ENCODE results near the gene BAAT.

DNA sequence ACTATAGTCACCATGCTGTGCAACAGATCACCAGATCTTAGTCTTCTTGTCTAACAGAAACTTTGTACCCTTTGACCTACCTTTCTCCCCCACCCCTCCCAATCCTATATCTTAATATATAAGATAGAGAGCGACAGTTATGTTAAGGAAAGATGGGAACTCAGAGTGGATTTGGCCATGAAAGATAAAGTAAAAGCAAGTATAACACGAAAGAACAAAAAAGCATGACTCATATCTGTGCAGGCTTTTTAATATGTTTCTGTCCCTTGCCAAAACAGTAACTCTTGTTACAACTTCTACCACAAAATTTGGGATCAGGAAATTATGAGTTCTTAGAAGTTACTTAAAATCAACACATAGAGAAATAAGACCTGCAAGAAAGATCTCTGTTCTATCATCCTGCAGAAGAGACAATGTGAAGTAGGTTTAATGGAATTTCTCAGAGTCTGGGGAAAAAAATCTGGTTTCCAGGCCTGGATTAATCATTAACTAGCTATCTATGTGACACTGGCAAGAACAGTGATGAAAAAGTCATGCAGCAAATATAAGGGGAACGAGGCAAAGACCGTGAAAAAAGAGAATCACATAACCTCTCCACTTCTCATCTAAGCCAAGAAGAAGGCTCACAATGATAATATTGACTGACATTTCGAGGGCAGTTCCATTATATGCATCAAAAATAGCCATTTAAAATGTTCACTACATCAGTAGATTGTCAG, 18.6 kb downstream of the BAAT start:
- TF ChIP-seq EZH2 (IDR thresholded peaks at IDR 0.05; ENCODE audit: insufficient read depth, poor library complexity, severe bottlenecking) (no peak), EZH2phosphoT487 (IDR thresholded peaks at IDR 0.05; ENCODE audit: insufficient read depth, low read depth) (no peak)
